Osteocyte (in vitro differentiated cells): Measurements from ENCODE around the gene GAS7. TPM values are rescaled to one million over a fixed set of nuclear protein-coding genes. Genes with fewer than 3 reads are reported as not detected.
"Not testable (repeated sequence)": the region's sequence is repeated elsewhere in the genome, so short reads cannot be mapped to it uniquely, and the experiment has no call there.

Experiments used
- DNase-seq: peaks from one replicate; pipeline ENCODE4 v3.0.0; 2021; ENCODE audit warnings: mixed read lengths; ENCODE audit not compliant: unreplicated experiment; ENCODE audit errors: extremely low spot score
- H3K27ac Mint-ChIP-seq: one replicate; pipeline ENCODE4 v1.8.0; 2021; ENCODE audit warnings: mild to moderate bottlenecking, mixed read lengths; ENCODE audit not compliant: unreplicated experiment
- H3K27me3 Mint-ChIP-seq: one replicate; pipeline ENCODE4 v1.8.0; 2021; ENCODE audit warnings: mixed read lengths; ENCODE audit not compliant: unreplicated experiment
- H3K36me3 Mint-ChIP-seq: one replicate; pipeline ENCODE4 v1.8.0; 2021; ENCODE audit warnings: mixed read lengths; ENCODE audit not compliant: unreplicated experiment
- H3K4me1 Mint-ChIP-seq: one replicate; pipeline ENCODE4 v1.8.0; 2021; ENCODE audit warnings: mixed read lengths; ENCODE audit not compliant: unreplicated experiment
- H3K4me3 Mint-ChIP-seq: one replicate; pipeline ENCODE4 v1.8.0; 2021; ENCODE audit warnings: mild to moderate bottlenecking, moderate library complexity, mixed read lengths; ENCODE audit not compliant: unreplicated experiment
- H3K9me3 Mint-ChIP-seq: one replicate; pipeline ENCODE4 v1.8.0; 2021; ENCODE audit warnings: mixed read lengths; ENCODE audit not compliant: unreplicated experiment
- CTCF ChIP-seq: fragments of 200-600 bp; sonication (generic); IDR thresholded peaks from 2 replicates; pipeline ENCODE4 v1.5.0; 2021; ENCODE audit warnings: antibody characterized with exemption, mild to moderate bottlenecking, moderate library complexity
- total RNA-seq: library from RNA; stranded (reverse); gene quantifications from 2 replicates; pipeline ENCODE4 v1.2.1, GENCODE V29; 2021

The GAS7 gene
- total RNA-seq, 1 donor from 2014 or later, result 18.1 TPM

GRCh38 chr17:10059684-10060211 lies 138.7 kb downstream of the GAS7 start:
- H3K27me3 Mint-ChIP-seq, result no peaks in the 10 kb centered on the region
- H3K4me1 Mint-ChIP-seq, result peaks cover 35% of the 10 kb centered on the region
- H3K4me3 Mint-ChIP-seq, result no peak overlapping the region
- DNase-seq, result no peak
- H3K9me3 Mint-ChIP-seq, result no peaks in the 10 kb centered on the region
- TF ChIP-seq CTCF, result no peak
- H3K36me3 Mint-ChIP-seq, result no peaks in the 10 kb centered on the region
- peak overlapping the region; percentile 27 for H3K27ac Mint-ChIP-seq

- no peak for DNase-seq
- Mint-ChIP-seq H3K27ac (no peak overlapping the region), H3K4me3 (no peak overlapping the region), H3K4me1 (peaks cover 32% of the 10 kb centered on the region), H3K9me3 (no peaks in the 10 kb centered on the region), H3K36me3 (no peaks in the 10 kb centered on the region), H3K27me3 (no peaks in the 10 kb centered on the region)
- no peak for TF ChIP-seq CTCF
Observed at GRCh38 chr17:10058921-10059683, 139.3 kb downstream of the GAS7 start.

GRCh38 chr17:10057466-10057865 lies 140.9 kb downstream of the GAS7 start:
- not testable (repeated sequence) for H3K9me3 Mint-ChIP-seq, H3K4me3 Mint-ChIP-seq, H3K27me3 Mint-ChIP-seq, DNase-seq, H3K36me3 Mint-ChIP-seq, H3K27ac Mint-ChIP-seq
- H3K4me1 Mint-ChIP-seq, result peaks cover 21% of the 10 kb centered on the region

- no peak for DNase-seq
- Mint-ChIP-seq H3K4me3 (no peak overlapping the region), H3K9me3 (no peaks in the 10 kb centered on the region), H3K4me1 (peaks cover 7% of the 10 kb centered on the region), H3K27ac (no peak overlapping the region), H3K27me3 (no peaks in the 10 kb centered on the region), H3K36me3 (no peaks in the 10 kb centered on the region)
- no peak for TF ChIP-seq CTCF
Observed at GRCh38 chr17:10055262-10055975, 143.0 kb downstream of the GAS7 start.

- no peak overlapping the region for H3K27ac Mint-ChIP-seq
- no peaks in the 10 kb centered on the region for H3K27me3 Mint-ChIP-seq
- TF ChIP-seq CTCF, result no peak
- no peaks in the 10 kb centered on the region for H3K36me3 Mint-ChIP-seq
- H3K9me3 Mint-ChIP-seq, result no peaks in the 10 kb centered on the region
- H3K4me3 Mint-ChIP-seq, result no peak overlapping the region
- no peak for DNase-seq
- H3K4me1 Mint-ChIP-seq, result peaks cover 2% of the 10 kb centered on the region
Observed at GRCh38 chr17:10053782-10054540, 144.4 kb downstream of the GAS7 start.
